BE2C (cell line): ENCODE measurements around the gene DOCK2.

Experiments
- DNase-seq: peaks from one replicate; pipeline ENCODE4 v3.0.0-alpha.2; 2020
- H3K27me3 ChIP-seq: fragments of 250-450 bp; sonication (Bioruptor Pico); 2 replicates; pipeline ENCODE4 v1.5.1; 2020; ENCODE audit warnings: mild to moderate bottlenecking
- H3K36me3 ChIP-seq: fragments of 250-450 bp; sonication (Bioruptor Pico); 2 replicates; pipeline ENCODE4 v1.5.1; 2020; ENCODE audit warnings: mild to moderate bottlenecking
- H3K4me1 ChIP-seq: fragments of 250-450 bp; sonication (Bioruptor Pico); 2 replicates; pipeline ENCODE4 v1.5.1; 2020
- H3K4me3 ChIP-seq: 2 replicates; pipeline ENCODE4 v1.5.1; 2011; ENCODE audit warnings: low read depth, low read length
- H3K9me3 ChIP-seq: fragments of 250-450 bp; sonication (Bioruptor Pico); 2 replicates; pipeline ENCODE4 v1.5.1; 2020
- CTCF ChIP-seq: IDR thresholded peaks from 2 replicates; pipeline ENCODE4 v1.5.1; 2012; ENCODE audit warnings: mild to moderate bottlenecking, low read depth, low read length

Gene DOCK2

GRCh38 chr5:170111088-170111785 lies 474.2 kb downstream of the DOCK2 start:
- Histone ChIP-seq H3K36me3 (no peaks in the 10 kb centered on the region), H3K27me3 (no peaks in the 10 kb centered on the region), H3K4me3 (no peak overlapping the region), H3K9me3 (no peaks in the 10 kb centered on the region), H3K4me1 (no peaks in the 10 kb centered on the region)
- TF ChIP-seq CTCF, result no peak
- no peak for DNase-seq

- Histone ChIP-seq H3K4me1 (no peaks in the 10 kb centered on the region), H3K36me3 (no peaks in the 10 kb centered on the region), H3K27me3 (no peaks in the 10 kb centered on the region), H3K4me3 (no peak overlapping the region), H3K9me3 (no peaks in the 10 kb centered on the region)
- no peak for DNase-seq
- no peak for TF ChIP-seq CTCF
Observed at GRCh38 chr5:170112876-170113521, 475.9 kb downstream of the DOCK2 start.

DNA sequence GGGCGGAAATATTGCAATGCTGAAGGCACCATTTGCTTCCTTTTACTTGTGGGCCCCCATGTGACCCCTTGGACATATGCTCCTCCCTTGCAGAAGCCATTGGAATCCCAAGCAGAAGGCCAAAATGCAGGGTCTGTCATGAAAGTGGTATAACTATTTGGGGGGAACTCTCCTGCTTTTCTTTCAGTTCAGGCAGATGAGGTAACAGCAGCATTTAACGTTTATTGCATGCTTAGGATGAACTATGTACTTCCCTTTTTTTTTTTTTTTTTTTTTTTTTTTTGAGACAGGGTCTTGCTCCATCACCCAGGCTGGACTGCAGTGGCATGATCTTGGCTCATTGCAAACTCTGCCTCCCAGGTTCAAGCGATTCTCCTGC lies 476.4 kb downstream of the DOCK2 start:
- Histone ChIP-seq H3K36me3 (no peaks in the 10 kb centered on the region), H3K4me3 (no peak overlapping the region), H3K27me3 (no peaks in the 10 kb centered on the region), H3K9me3 (no peaks in the 10 kb centered on the region), H3K4me1 (no peaks in the 10 kb centered on the region)
- no peak for TF ChIP-seq CTCF
- DNase-seq, result no peak

- TF ChIP-seq CTCF, result no peak
- Histone ChIP-seq H3K9me3 (no peaks in the 10 kb centered on the region), H3K36me3 (no peaks in the 10 kb centered on the region), H3K27me3 (peaks cover 1% of the 10 kb centered on the region; the same call in 1 of the 2 replicates), H3K4me1 (no peaks in the 10 kb centered on the region), H3K4me3 (no peak overlapping the region)
- DNase-seq, result no peak
Observed at GRCh38 chr5:170114271-170114670, 477.2 kb downstream of the DOCK2 start.

DNA sequence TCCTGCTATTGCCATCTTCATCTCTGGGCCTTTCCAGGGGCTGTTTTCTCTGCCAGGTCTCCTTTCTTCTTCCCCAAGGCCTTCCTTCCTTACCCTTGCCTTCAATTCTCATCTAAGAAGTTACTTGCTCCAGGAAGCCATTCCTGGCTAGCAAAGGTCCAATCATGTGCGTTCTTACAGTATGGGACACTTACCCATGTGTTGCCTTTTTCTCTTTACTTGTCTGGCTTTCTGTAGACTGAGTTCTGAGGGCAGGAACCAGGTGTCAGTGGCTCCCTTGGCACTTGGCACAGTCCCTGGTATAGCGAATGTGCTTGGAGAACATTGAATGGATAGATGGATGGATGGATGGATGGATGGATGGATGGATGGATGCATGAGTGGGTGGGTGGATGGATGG lies 478.9 kb downstream of the DOCK2 start:
- peaks cover 10% of the 10 kb centered on the region for H3K27me3 ChIP-seq
- no peaks in the 10 kb centered on the region for H3K36me3 ChIP-seq
- no peak for TF ChIP-seq CTCF
- DNase-seq, result no peak
- H3K9me3 ChIP-seq, result no peaks in the 10 kb centered on the region
- H3K4me3 ChIP-seq, result no peak overlapping the region
- no peaks in the 10 kb centered on the region for H3K4me1 ChIP-seq

GRCh38 chr5:170117736-170118135 lies 480.7 kb downstream of the DOCK2 start:
- no peaks in the 10 kb centered on the region for H3K4me1 ChIP-seq
- no peak for DNase-seq
- H3K27me3 ChIP-seq, result peaks cover 10% of the 10 kb centered on the region
- H3K36me3 ChIP-seq, result no peaks in the 10 kb centered on the region
- no peaks in the 10 kb centered on the region for H3K9me3 ChIP-seq
- H3K4me3 ChIP-seq, result no peak overlapping the region
- no peak for TF ChIP-seq CTCF
